NCI-H748 treated with DMSO at 0.1 percent for 48 hours (cell line): ENCODE results near the gene SLC25A48.

Experiments
- DNase-seq: peaks from one replicate; lab custom pipeline; 2025; lab: John Stamatoyannopoulos, UW

The SLC25A48 gene

DNA sequence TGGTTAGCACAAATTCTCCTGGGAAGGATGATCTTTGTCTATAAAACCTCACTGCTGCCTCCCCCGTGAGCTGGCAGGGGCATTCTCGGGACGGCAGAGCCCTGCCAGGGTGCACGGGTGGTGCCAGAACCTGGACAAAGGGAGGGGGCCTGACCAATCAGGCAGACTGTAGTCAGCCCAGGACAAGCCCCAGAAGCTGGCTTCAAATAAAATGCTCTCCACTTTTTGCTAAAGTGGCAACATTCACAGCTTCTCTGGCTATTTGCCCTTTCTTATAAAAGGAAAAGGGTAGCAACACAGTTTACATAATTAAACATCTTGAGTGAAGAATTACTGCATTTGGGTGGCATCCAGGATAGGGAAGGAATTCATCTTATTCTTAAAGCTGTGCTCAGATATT lies 46.8 kb downstream of the SLC25A48 start:
- DNase-seq = no peak

DNA sequence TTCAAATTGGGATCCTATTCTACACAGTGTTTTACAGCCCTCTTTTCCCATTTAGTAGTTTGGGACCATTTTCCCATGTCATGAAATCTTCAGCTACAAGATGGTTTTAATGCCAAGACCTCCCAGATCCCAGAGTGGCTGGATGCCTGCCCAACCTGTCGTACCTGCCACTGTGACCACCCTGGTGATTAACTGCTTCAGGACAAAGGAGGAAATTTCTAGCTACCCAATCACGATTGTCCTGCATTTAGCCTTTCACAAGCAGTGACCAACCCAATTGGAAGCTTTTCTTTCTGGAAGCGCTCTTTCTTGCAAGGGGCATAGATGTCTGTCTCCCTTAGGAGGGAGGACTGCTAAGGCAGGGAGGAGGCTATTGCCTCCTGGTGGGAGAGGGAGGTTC lies 47.4 kb downstream of the SLC25A48 start:
- DNase-seq = no peak

DNA sequence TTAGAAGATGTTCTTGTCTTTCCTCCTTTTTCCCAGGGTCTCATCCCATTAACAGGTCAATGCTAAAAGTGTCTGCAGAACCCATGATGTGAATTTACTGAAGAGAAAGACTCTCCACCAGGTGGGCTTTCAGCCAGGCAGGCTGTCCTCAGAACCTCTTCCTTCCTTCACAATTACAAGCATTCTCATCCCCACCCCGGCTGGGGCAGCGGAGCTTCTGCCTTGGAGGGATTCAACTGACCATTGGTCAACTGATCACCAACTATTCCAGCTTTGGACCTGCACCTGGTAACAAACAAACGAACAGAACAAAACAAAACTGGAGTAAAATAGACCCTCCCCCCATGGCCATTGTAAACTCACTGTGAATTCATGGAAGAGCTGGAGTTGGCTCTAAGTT lies 48.6 kb downstream of the SLC25A48 start:
- no peak for DNase-seq

DNA sequence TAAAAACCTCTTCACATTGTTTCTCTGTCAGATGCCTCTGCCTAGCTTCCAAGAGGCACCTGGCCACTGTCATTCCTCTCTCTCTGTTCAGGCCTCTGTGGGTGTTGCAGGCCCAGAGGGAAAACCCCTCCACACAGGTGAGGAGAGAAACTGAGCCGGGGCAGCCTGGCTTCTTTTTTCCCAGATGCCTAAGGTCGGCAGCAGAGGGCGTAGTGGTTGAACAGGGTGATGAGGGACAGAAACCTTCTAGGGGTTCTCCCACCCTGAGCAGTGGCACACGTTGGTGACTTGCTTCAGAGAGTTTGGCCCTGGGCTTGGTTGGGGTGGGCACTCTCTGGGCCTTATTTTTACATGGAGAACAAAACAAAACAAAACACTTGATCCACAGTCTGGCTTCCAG lies 49.0 kb downstream of the SLC25A48 start:
- no peak for DNase-seq

DNA sequence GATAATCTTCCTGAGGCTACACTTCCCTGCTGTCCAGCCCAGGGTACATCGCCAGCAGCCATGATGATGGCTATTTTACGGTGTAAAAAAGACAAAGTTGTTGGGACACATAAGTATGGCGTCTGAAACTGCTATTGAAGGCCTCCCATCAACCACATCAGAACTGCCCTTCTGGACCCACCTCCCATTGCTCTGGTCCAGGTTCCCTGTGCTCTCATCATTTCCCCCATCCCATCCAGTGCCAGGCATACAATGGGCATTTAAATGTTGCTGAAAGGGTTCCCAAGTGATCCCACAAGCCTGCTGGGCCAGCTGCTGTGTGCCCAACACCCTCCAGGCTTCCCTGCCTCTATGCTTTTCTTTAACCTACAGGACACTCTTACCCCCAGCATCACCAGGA lies 50.6 kb downstream of the SLC25A48 start:
- DNase-seq = no peak

DNA sequence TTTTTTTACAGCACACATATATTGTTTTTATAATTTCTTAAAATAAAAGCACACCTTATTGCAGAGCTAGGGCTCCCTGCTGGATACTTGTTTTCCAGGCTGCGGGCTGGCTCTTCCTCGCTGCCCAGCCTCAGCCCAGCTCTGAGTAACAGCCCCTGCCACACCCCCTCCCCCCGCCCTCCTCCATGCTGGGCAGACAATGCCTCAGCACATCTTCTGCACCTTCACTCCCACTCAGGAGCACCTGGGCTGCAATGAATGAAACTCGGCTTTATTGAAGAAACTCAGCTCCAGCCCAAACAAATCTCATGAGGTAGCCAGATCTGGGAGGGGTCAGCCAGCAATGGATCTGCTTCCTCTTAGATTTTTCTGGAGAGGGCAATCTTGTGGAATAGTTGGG lies 51.7 kb downstream of the SLC25A48 start:
- no peak for DNase-seq

DNA sequence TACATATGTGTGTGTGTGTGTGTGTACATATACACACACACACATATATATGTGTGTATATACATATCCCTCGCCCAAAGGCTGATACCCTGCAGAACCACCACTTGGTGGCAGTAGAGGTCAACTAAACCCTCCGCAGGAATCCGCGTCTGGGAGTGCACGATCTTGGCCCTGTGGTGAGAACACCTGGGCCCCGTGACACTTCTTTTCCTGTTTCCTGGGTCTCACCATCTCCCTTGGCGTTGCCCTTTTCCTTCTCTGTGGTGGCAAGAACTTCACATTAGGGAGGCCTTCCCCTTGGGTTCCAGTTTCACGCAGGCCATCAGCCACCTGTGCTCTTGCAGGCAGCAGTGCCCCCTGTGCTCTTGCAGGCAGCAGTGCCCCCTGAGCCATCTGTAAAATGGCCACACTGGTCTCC lies 53.0 kb downstream of the SLC25A48 start:
- peak; percentile 71 for DNase-seq

DNA sequence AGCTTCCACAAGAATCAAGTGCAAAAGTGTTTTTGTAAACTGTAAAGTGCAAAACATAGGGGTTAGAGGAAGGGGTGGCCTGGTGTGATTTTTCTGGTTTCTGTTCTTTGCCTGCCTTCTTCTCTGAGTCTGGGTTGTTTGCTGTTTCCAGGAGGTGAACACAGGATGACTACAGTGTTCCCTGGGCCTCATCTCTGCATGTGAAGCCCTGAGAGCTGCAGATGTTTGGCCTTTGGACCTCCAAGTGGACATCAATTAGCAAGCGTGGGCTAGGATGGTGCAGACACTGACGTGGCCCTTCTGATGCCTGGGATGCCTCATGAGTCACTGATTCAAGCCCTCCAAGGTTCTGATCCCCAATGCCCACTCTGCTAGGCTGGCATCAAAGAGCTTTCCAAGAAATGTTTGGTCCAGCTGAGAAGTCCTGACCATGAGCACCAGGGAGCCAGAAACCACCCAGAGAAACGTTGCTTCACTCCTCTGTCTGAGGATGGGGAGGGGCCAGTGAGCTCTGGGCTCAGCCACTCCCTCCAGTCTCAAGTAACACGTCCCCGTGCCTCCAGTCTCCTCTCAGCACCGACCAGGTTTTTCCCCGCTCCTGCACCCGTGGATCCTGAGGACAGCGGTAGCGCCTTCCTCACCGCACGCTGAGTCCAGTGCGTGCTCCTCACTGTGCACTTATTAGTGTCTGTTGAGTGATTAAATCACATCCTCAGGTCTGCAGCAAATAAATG lies 53.6 kb downstream of the SLC25A48 start:
- DNase-seq = no peak

DNA sequence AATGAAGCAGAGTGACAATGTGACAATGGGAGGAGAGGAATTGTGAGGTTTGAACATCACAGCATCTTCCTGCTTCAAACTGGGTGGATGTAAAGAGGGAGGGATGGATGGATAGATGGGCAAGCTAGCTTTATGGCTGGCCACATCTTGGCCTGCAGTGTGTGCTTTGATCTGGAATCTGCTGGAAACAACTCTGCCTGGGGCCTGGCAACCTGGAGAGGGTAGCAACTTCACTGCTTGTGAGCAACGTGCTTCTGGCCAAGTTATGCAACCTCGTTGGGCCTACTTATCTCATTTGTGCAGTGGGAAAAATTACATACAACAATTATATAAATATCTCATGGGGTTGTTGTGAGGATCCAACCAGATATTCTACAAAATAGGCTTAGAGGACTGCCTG lies 55.8 kb downstream of the SLC25A48 start:
- DNase-seq = no peak

DNA sequence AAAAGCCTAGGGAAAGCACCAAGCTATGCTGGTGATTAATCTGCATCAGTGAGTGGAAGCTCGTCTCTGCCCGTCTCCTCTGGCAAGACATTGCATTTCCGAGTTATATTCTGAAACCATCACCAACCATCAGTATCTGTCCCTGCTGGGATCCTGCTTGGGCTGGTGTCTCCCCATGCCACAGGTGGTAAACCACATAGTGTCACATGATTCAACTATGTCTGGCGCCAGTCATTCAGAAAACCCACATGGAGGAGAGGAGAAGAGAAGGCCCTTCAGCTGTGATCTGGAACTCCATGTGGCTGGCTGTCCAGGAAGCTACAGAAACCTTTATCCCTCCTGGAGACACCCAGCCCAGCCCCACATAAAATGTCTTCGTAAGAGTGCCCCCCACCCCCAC lies 56.4 kb downstream of the SLC25A48 start:
- no peak for DNase-seq

DNA sequence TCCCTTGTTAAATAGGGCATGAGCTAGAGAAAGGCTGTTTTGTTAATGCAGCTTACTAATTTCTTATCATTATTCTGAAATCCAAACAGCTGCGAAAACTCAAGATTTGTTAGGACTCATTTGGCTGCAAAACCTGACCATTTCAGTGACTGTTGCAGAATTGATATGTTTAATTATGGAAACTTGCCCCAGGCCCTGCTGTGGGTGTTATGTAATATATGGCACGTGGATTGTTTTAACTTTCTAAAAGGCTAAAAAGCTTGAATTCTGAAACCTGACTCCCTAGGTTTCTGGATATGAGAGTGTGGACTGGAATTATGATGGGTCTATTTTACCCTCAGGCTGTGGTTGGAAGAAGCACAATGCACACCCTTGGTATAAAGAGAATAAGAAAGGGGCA lies 56.8 kb downstream of the SLC25A48 start:
- no peak for DNase-seq

DNA sequence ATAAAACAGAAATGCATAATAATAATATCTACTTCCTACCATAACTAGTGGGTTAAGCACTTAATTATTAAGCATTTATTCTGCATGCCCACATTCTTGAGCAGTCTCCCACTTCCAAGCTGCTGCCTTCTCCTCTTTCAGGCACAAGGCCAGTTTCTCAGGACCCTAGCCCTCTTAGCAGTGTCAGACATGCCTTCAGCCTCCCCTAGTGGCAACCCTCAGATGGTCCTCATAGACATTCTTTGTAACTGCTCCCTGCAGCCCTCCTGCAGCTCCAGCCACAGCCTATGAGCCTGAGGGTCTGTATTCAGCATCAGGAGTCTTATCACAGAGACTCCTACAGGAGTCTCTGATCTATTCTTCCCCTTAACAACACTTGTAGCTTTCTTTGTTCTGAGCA lies 57.3 kb downstream of the SLC25A48 start:
- DNase-seq = no peak

DNA sequence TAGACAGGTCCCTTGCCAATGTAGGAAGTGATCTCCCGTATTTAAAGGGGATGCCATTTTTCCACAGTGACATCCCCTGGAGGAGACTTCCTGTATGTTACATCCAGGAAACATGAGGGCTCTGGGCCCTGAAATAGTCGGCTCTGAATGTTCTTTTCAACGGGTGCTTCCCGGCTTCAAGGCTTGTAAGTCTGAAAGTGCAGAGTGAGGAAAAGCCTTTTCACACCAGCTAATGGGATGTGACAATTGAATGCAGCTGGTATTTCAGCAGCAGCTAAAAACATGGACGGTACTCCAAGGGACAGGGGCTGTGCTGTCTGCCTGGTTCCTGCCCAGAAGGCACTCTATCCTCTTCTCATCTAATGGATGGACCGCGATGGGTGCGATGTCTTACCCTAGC lies 59.8 kb downstream of the SLC25A48 start:
- no peak for DNase-seq

DNA sequence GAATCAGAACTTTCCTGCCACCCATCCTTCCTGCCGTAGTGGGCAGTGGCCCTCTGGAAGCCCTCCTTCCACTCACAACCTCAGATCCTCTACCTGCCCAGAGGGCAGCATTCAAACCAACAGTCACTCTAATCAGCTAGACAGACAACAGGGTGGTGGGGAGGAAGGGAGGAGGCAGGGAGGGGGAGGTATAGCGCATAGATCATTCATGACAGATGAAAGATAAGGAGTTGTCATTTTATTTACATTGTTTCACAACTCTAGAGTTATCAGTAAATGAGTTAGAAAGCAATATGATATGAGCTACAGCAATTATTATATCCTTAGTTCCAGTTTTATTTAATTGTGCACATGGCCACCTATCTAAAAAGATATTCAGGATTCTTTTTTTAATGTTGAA lies 60.3 kb downstream of the SLC25A48 start:
- DNase-seq = no peak

DNA sequence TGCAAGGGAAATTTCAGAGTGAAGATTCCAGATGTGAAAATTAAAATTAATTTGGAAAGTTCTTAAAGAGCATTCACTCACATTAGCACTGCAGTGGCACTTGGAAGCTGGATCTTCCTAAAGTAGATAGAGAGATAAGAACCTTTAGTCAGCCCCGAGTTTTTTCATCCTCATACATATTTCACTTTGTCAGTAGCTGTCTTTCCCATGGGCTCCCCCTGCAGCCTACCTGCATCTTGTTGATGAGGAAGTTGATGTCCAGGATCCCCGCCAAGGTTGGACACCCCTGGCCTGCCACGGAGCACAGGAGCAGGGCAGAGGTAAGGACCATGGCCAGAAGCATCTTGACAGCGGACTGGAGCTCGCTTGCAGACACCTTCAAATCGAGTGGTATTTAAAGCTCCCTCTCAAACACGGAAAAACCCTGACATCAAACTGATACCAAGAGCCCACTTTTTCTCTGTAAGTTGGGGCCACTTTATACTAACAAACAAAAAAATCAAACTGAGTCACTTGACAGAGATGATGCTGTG lies 61.1 kb downstream of the SLC25A48 start, which contains the start of gene IL9:
TSS of gene IL9 (minus strand) at position 368 of the 533 bp plus-strand sequence. CDS start at position 343, 25 bp downstream.
- DNase-seq = no peak

DNA sequence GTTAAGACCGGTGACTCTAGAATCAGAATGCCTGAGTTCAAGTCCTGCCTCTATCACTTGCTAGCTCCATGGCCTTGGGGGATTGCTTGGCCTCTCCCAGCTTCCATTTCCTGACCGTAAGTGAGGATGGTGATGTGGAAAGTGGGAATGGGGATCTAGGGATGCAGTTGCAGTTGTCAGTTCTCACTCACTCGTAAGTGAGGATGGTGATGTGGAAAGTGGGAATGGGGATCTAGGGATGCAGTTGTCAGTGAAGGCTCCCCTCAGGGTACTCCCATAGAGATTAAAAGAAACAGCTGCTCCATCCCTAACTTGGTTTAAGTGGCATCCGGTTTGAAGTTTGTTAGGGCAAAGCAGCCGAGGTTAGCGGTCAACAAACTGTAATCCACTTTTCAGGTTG lies 64.2 kb downstream of the SLC25A48 start:
- no peak for DNase-seq

DNA sequence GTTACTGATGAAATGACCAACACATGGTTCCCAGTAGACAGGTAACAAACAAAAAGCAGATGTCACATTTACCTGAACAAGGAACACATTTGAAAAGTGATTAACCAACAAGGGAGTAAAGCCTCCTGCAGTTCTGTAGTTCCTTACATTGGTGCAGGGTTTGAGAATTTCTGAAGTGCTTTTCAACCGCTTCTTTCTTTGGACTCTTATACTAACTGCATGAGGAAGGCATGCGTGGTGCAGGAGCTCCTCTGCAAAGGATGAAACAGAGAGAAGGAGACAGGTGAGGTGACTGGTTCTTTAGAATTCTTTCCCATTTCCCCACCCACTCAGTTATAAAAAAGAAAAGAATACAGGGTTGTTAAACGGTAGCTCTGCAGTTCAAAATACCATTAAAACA lies 65.8 kb downstream of the SLC25A48 start:
- no peak for DNase-seq

DNA sequence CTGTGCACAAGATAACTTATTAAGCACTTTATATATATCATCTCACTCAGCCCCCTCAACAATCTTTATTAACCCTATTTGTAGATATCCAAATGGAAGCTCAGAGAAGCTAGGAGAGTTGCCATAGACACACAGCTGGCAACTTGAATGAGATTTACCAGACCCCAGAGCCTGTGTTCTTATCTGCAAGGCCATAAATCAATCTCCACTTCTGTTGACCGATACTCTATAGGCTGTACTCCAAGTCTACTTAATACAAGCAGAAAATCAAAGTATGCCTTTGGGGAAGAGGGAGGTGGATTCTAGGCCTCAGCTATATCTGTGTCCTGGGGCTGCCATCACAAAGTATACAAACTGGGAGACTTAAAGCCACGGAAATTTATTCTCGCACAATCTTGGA lies 67.2 kb downstream of the SLC25A48 start:
- DNase-seq = no peak

DNA sequence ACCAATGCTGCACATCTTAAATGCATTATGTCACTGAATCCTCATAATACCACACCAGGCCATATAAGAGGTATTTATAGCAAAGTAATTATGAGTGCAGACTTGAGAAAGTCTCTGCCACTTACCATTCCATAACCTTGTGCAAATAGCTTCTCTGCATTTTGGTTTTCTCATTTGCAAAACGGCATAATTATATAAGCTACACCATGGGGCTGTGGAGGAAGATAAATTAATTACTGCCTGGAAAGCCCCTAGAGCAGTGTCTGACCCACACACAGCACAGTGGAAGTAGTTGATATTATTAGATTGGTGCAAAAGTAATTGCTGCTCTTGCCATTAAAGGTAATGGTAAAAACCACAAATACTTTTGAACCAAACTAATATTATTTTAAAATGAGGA lies 70.7 kb downstream of the SLC25A48 start:
- no peak for DNase-seq

DNA sequence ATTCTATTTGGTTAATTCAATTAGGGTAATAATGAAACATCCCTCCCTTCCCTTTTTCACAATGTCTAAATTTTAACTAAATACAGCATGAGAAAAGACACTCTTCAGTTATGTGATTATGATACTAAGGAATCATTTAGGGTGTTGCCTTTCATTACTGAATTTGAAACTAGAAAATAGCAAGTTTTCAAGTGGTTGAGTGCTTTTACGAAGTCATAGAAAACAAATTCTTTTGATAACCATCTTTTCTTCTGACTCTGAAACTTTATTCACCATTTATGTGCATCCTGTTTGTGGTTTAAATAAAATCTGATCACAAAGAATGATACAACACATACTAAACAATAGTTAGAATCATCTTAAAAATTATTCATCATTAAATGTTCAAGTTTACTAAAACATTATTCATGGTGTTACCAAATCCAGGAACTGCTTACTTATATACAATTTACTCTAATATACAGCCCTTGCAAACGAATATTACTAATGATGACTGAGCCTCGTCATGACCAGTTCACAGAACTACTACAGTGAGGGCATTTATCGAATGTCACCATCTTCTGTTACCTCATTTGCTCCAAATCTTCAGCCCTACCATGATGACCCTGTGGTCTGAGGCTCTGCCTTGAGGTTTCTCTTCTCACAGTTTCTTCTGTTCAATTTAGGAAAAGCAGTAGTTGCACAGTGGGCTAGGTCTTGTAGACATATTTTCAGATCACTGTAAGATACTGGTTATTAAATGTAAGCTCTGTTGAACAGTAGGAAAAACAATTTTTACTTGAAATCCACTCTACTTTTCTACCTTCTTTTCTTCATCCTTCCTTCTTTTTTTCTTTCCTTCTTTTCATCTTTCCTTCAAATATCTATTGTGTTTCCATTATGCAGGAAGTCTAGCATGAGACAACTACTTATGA lies 79.5 kb downstream of the SLC25A48 start:
- no peak for DNase-seq

DNA sequence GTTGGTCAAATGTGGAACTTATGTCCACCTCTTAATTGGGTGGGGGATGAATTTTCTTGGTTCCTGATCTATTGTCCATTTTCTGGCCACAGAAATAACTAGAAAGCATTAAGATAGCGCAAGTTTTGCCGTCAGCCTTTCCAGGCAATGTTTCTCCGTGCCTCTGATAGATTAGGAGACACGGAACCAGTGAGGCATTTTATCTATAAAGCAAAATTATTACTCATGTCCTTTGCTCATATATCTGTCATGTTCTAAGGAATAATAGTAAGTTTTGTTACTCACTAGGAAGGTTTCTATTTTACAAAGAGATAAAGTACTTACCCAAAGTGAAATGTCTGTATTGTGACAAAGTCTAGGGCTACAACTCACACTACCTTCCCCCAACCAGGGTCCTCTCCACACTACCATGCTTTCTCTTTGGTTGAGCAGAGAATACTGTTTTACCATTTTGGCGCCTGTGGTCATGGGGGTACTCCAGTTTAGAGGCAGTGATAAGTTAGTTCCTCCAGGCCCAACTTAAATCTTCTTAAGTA lies 81.1 kb downstream of the SLC25A48 start:
- DNase-seq = no peak

DNA sequence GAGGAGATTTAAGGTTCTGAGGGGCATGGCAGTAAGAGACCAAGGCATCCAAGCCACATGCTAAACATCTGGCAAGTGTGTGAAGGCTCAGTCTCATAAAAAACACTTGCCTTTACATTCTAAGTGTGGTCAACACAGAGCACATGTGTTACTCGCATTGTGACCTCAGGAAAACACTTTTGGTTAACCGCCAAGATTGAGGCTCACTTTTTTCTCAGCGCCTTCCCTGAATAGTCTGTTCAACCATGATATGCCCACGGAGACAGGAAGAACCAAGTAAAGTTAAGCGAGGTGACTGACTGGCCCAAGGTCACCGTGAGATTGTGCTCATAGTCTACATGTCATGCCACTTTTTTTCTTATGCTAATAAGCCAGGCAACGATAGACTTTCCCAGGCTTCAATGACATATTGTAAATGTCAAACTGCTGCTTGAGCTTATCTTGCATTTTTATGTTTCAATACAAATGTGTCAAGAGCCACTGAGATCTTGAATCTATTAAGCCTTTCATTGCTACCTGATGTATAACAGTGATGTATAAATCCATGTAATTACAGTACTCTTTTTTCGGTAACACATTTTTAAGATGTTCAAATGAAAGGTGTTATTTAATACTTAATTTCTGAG lies 82.3 kb downstream of the SLC25A48 start:
- no peak for DNase-seq
